ENCODE results near the gene NFASC. TPM values are rescaled to one million over a fixed set of nuclear protein-coding genes. Genes with fewer than 3 reads are reported as not detected.

The NFASC gene
- total RNA-seq, 1 experiment from 2014 or later, result 1.6 TPM

GRCh38 chr1:204826970-204827369 is 43.7 kb upstream of the NFASC start:
- Histone ChIP-seq H3K4me2 (ENCODE audit: low read length) (no peak overlapping the region), H3K9me2 (replicated peaks; ENCODE audit: low read length) (no peaks in the 10 kb centered on the region), H3K4me3 (ENCODE audit: low read length) (no peak overlapping the region), H3K27ac (ENCODE audit: low read length) (no peak overlapping the region), H2AFZ (ENCODE audit: low read length) (no peak overlapping the region), H3K9me3 (ENCODE audit: low read length) (no peaks in the 10 kb centered on the region), H3K4me1 (ENCODE audit: insufficient read depth, low read length) (no peaks in the 10 kb centered on the region), H4K20me1 (ENCODE audit: low read length) (no peaks in the 10 kb centered on the region), H3F3A (ENCODE audit: low read length, unreplicated experiment) (no peaks in the 10 kb centered on the region), H3K36me3 (ENCODE audit: low read depth, low read length) (no peaks in the 10 kb centered on the region), H3K27me3 (ENCODE audit: low read length) (peaks cover 77% of the 10 kb centered on the region), H3K9ac (ENCODE audit: low read length) (no peak overlapping the region), H3K79me2 (ENCODE audit: low read length) (no peaks in the 10 kb centered on the region)
- no peak for TF ChIP-seq EZH2phosphoT487 (IDR thresholded peaks at IDR 0.05; ENCODE audit: borderline replicate concordance, low read length)
- TF ChIP-seq CTCF (conservative IDR thresholded peaks at IDR 0.05; ENCODE audit: low read depth, low read length), result peak; percentile 68
- CTCF ChIA-PET, result interaction anchor here (0.6 kb wide), 1 partner anchor 33 kb away, joined by 4 read pairs; no protein-coding TSS in a partner anchor
- intact Hi-C loops (cut with micrococcal nuclease), result loop anchor here (5.0 kb wide), 1 partner anchor 115 kb away; no protein-coding TSS in a partner anchor
- POLR2A ChIA-PET (ENCODE audit: unreplicated experiment), result no interaction called here
- ATAC-seq, result no peak
- peak; percentile 48 for DNase-seq
- BruUV-seq (replicated peaks), result no TSS peak

GRCh38 chr1:204828352-204828850 is 42.3 kb upstream of the NFASC start:
- no TSS peak for BruUV-seq (replicated peaks)
- H2AFZ ChIP-seq (ENCODE audit: low read length), result no peak overlapping the region
- CTCF ChIA-PET, result no interaction called here

More at GRCh38 chr1:204828352-204828850, 42.3 kb upstream of the NFASC start:
- H3K9ac ChIP-seq (ENCODE audit: low read length), result no peak overlapping the region
- no peaks in the 10 kb centered on the region for H3K79me2 ChIP-seq (ENCODE audit: low read length)
- TF ChIP-seq CTCF (conservative IDR thresholded peaks at IDR 0.05; ENCODE audit: low read depth, low read length), result no peak; the same call in 1 of the 2 replicates
- no peak for TF ChIP-seq EZH2phosphoT487 (IDR thresholded peaks at IDR 0.05; ENCODE audit: borderline replicate concordance, low read length)
- TF ChIP-seq EZH2 (IDR thresholded peaks at IDR 0.05; ENCODE audit: low read length, unreplicated experiment), result peak; percentile 80
- H3K4me3 ChIP-seq (ENCODE audit: low read length), result peak overlapping the region; percentile 8; the same call in 1 of the 2 replicates
- POLR2A ChIA-PET (ENCODE audit: unreplicated experiment), result no interaction called here
- ATAC-seq (peak; percentile 87), DNase-seq (peak; percentile 86)
- no peaks in the 10 kb centered on the region for H4K20me1 ChIP-seq (ENCODE audit: low read length)
- no peaks in the 10 kb centered on the region for H3K9me3 ChIP-seq (ENCODE audit: low read length)
- H3K4me1 ChIP-seq (ENCODE audit: insufficient read depth, low read length), result no peaks in the 10 kb centered on the region
- intact Hi-C loops (cut with micrococcal nuclease), result loop anchor here (5.0 kb wide), 1 partner anchor 114 kb away; no protein-coding TSS in a partner anchor
- H3K9me2 ChIP-seq (replicated peaks; ENCODE audit: low read length), result no peaks in the 10 kb centered on the region
- H3F3A ChIP-seq (ENCODE audit: low read length, unreplicated experiment), result no peaks in the 10 kb centered on the region
- peak overlapping the region; percentile 13 for H3K4me2 ChIP-seq (ENCODE audit: low read length)
- no peaks in the 10 kb centered on the region for H3K36me3 ChIP-seq (ENCODE audit: low read depth, low read length)
- peaks cover 86% of the 10 kb centered on the region for H3K27me3 ChIP-seq (ENCODE audit: low read length)
- no peak overlapping the region for H3K27ac ChIP-seq (ENCODE audit: low read length)
